ENCODE results near the gene CARD11.

CARD11 gene

DNA sequence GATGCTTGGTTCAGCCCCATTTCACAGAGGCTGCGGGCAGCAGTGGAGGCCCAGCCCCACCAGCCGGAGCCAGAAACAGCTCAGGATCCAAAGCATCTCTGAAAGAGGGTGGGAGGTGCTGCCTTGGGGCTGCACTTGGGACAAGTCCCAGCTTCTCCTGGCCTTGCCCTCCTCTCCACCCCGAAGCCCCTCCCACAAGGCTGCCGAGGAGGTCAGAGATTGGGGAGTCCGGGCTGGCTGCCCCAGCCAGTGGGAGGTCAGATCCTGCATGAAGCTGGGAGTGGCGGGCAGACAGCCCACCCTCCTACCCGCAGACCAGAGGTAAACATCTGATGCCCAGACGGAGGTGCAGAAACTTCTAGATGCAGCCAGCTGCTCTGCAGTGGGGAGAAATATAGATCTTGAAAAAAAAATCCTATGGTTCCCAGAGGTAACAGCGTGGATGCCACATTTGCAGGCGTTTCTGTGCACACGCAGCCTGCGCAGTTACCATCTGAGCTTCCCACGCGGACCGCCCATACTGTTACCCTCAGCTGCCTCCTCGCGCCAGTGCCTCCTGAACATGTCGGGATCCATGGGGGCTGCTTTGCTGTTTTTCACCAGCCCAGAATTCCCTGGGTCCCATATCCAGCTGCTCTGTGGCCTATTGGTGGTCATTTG is 162.7 kb downstream of the CARD11 start:
- no peak overlapping the region for H3K4me3 ChIP-seq (ENCODE audit: low read depth, low read length)
- TF ChIP-seq POLR2A (IDR thresholded peaks at IDR 0.05; ENCODE audit: extremely low read depth, insufficient read length), result no peak
- TF ChIP-seq, protein P1, sequence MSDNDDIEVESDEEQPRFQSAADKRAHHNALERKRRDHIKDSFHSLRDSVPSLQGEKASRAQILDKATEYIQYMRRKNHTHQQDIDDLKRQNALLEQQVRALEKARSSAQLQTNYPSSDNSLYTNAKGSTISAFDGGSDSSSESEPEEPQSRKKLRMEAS (IDR thresholded peaks at IDR 0.05; ENCODE audit: low read depth, low read length), result no peak
- TF ChIP-seq, protein P2, sequence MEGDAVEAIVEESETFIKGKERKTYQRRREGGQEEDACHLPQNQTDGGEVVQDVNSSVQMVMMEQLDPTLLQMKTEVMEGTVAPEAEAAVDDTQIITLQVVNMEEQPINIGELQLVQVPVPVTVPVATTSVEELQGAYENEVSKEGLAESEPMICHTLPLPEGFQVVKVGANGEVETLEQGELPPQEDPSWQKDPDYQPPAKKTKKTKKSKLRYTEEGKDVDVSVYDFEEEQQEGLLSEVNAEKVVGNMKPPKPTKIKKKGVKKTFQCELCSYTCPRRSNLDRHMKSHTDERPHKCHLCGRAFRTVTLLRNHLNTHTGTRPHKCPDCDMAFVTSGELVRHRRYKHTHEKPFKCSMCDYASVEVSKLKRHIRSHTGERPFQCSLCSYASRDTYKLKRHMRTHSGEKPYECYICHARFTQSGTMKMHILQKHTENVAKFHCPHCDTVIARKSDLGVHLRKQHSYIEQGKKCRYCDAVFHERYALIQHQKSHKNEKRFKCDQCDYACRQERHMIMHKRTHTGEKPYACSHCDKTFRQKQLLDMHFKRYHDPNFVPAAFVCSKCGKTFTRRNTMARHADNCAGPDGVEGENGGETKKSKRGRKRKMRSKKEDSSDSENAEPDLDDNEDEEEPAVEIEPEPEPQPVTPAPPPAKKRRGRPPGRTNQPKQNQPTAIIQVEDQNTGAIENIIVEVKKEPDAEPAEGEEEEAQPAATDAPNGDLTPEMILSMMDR (IDR thresholded peaks at IDR 0.05; ENCODE audit: low read depth, low read length), result no peak
- TF ChIP-seq MYC (IDR thresholded peaks at IDR 0.05; ENCODE audit: low read depth, low read length), result no peak
- DNase-seq (ENCODE audit: low read depth), result no peak

DNA sequence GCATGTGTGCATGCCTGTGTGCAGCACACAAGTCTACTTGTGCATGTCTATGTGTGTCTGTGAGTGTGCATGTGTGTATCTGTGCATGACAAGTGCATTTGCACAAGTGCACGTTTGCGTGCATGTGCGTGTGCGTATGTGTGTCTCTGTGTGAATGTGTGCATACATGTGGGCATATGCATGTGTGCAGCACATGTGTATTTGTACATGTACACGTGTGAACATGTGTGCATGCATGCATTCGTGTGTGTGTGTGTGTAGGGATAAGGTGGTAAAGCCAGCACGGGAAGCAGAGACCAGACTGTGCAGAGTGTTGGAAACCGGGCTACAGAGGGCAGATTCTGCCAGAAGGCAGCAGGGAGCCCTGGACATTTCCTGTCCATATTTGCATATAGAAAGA is 163.6 kb downstream of the CARD11 start:
- no peak for DNase-seq (ENCODE audit: low read depth)
- no peak overlapping the region for H3K4me3 ChIP-seq (ENCODE audit: low read depth, low read length)
- TF ChIP-seq, protein P1 (IDR thresholded peaks at IDR 0.05; ENCODE audit: low read depth, low read length), result 0 out of 2 replicates have a peak, but pooled peaks have one; percentile 41
- TF ChIP-seq POLR2A (IDR thresholded peaks at IDR 0.05; ENCODE audit: extremely low read depth, insufficient read length), result no peak

DNA sequence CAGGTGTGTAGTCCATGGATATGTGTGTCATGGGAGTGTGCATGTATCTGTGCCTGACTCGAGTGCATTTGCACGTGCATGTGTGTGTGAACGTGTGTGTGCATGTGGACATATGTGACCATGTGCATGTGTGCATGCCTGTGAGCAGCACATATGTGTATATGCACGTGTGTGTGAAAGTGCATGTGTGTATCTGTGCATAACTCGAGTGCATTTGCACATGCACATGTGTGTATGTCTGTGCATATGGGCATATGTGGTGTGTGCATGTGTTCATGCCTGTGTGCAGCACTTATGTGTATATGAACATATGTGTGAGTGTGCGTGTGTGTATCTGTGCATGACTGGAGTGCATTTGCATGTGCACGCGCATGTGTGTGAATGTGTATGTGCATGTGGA is 164.3 kb downstream of the CARD11 start:
- no peak for DNase-seq (ENCODE audit: low read depth)
- TF ChIP-seq MYC (IDR thresholded peaks at IDR 0.05; ENCODE audit: low read depth, low read length), result no peak
- TF ChIP-seq, protein P1 (IDR thresholded peaks at IDR 0.05; ENCODE audit: low read depth, low read length), result peak; percentile 42
- TF ChIP-seq, protein P2 (IDR thresholded peaks at IDR 0.05; ENCODE audit: low read depth, low read length), result no peak
- no peak overlapping the region for H3K4me3 ChIP-seq (ENCODE audit: low read depth, low read length)

DNA sequence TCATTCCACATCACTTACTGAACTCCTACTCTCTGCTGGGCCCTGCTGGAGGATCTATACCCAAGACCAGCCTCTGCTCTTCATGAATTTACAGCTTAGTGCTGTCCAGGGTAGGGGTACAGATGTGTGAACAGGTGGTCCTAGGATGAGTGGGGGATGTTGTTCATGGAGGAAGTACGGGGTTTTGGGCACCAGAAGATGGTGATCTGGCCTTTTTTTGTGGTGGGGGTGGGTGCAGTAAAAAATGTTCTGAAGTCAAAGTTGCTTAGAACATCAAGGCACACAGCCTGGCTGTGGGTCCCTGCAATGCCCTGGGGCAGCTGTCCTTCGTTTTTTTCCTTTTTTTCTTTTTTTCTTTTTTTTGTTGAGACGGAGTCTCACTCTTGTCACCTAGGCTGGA is 165.4 kb downstream of the CARD11 start:
- TF ChIP-seq MYC (IDR thresholded peaks at IDR 0.05; ENCODE audit: low read depth, low read length), result no peak
- TF ChIP-seq, protein P1 (IDR thresholded peaks at IDR 0.05; ENCODE audit: low read depth, low read length), result no peak
- no peak for TF ChIP-seq POLR2A (IDR thresholded peaks at IDR 0.05; ENCODE audit: extremely low read depth, insufficient read length)
- TF ChIP-seq, protein P2 (IDR thresholded peaks at IDR 0.05; ENCODE audit: low read depth, low read length), result no peak
- no peak overlapping the region for H3K4me3 ChIP-seq (ENCODE audit: low read depth, low read length)
- no peak for DNase-seq (ENCODE audit: low read depth)

DNA sequence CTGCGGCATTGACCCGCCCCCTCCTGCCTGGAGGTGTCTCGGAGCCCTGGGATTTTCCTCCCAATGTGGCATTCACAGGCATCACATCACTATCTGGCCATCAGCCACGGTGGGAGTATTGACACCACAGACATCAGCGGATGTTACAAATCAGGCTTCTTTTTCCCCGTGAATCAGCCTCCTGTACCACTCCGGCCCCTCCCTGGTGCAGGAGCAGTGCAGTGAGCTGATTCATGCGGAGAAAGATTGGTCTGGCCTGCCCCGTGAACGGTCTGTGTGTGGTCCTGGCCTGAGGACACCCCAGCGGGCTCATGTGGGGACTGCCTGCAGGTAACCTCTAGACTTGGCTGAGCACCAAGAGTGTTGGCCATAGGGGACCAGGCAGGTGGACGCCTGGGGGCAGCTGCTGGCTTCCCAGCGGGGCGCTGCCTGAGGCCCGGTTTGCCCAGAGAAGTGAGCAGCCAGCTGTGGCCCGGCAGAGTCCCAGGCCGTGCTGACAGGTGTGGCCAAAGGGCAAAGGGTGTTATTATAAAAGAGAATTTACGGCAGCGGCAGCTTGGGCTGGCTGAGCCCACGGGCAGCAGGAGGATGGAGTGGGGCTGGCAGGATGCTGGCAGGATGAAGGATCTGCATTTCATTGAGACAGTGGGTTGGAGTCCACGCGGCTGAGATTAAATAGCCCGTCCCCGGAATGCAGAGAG is 167.5 kb downstream of the CARD11 start:
- no peak overlapping the region for H3K4me3 ChIP-seq (ENCODE audit: low read depth, low read length)
- TF ChIP-seq MYC (IDR thresholded peaks at IDR 0.05; ENCODE audit: low read depth, low read length) (no peak), POLR2A (IDR thresholded peaks at IDR 0.05; ENCODE audit: extremely low read depth, insufficient read length) (no peak)
- TF ChIP-seq, protein P2 (IDR thresholded peaks at IDR 0.05; ENCODE audit: low read depth, low read length), result no peak
- TF ChIP-seq, protein P1 (IDR thresholded peaks at IDR 0.05; ENCODE audit: low read depth, low read length), result no peak
- DNase-seq (ENCODE audit: low read depth), result no peak
